ENCODE measurements around the gene RND2.

The RND2 gene

GRCh38 chr17:43003542-43004172 lies 21.4 kb upstream of the RND2 start:
- DNase-seq = peak in 1 of 56 donors; percentile 11

- DNase-seq = peak in 52 of 56 donors; percentile 7 to 82 (median 54)
Observed at GRCh38 chr17:43006639-43007551, 18.1 kb upstream of the RND2 start, which contains the start of gene IFI35. Gene IFI35 (plus strand): TSS chr17:43006784. CDS start chr17:43006948, 164 bp downstream.

- DNase-seq = no peak
Observed at GRCh38 chr17:43010667-43011308, 14.2 kb upstream of the RND2 start.

- no peak for DNase-seq
Observed at GRCh38 chr17:43011728-43012472, 13.1 kb upstream of the RND2 start.

- DNase-seq = no peak
Observed at GRCh38 chr17:43013296-43013695, 11.7 kb upstream of the RND2 start.

GRCh38 chr17:43014020-43014648 lies 10.9 kb upstream of the RND2 start:
- no peak for DNase-seq

- no peak for DNase-seq
Observed at GRCh38 chr17:43014649-43015542, 10.1 kb upstream of the RND2 start.

GRCh38 chr17:43015579-43015978 lies 9.5 kb upstream of the RND2 start:
- no peak for DNase-seq

- no peak for DNase-seq
Observed at GRCh38 chr17:43016216-43016615, 8.8 kb upstream of the RND2 start.

GRCh38 chr17:43018008-43018853 lies 6.8 kb upstream of the RND2 start:
- peak in 8 of 56 donors; percentile 7 to 48 (median 20) for DNase-seq

GRCh38 chr17:43018932-43019331 lies 6.1 kb upstream of the RND2 start:
- no peak for DNase-seq

- DNase-seq = no peak
Observed at GRCh38 chr17:43019418-43019817, 5.6 kb upstream of the RND2 start.

GRCh38 chr17:43020030-43020621 lies 4.9 kb upstream of the RND2 start:
- DNase-seq = no peak

- peak in 25 of 56 donors; percentile 19 to 74 (median 49) for DNase-seq
Observed at GRCh38 chr17:43020789-43021740, 4.0 kb upstream of the RND2 start.

- DNase-seq = peak in 47 of 56 donors; percentile 19 to 78 (median 56)
Observed at GRCh38 chr17:43021741-43022512, 3.1 kb upstream of the RND2 start, which contains the start of gene VAT1. Gene VAT1 (minus strand): TSS chr17:43022385. CDS start chr17:43022322, 63 bp downstream.

GRCh38 chr17:43025290-43025657 lies 243 bp downstream of the RND2 start:
- no peak for DNase-seq
